AG04449 (cell line): ENCODE results near the gene FAM180B.

ENCODE experiments used
- CTCF ChIA-PET: fragments of 350-600 bp; formaldehyde crosslinking; extraction: SDS; loops from one replicate; lab custom pipeline; 2021; ENCODE audit warnings: antibody characterized with exemption; lab: Yijun Ruan, JAX
- POLR2A ChIA-PET: fragments of 400-600, 350-600 bp; formaldehyde crosslinking; extraction: SDS; loops from one replicate; lab custom pipeline; 2020; ENCODE audit warnings: antibody characterized with exemption, inconsistent platforms; lab: Yijun Ruan, JAX
- DNase-seq: peaks from one replicate; pipeline ENCODE4 v3.0.0-alpha.2; 2010; ENCODE audit warnings: low read depth, low spot score
- H3K4me3 ChIP-seq: 2 replicates; pipeline ENCODE4 v1.5.1; 2011; ENCODE audit warnings: low read depth, mild to moderate bottlenecking, control low read depth, low read length
- CTCF ChIP-seq: IDR thresholded peaks from one replicate; pipeline ENCODE4 v1.5.1; 2011; ENCODE audit warnings: mild to moderate bottlenecking, moderate library complexity, low read length, control low read depth, inconsistent platforms; ENCODE audit not compliant: insufficient read depth; ENCODE audit errors: missing control alignments

The FAM180B gene

GRCh38 chr11:47606731-47607130 is 20.3 kb downstream of the FAM180B start:
- ChIA-PET CTCF (interaction anchor here (1.1 to 4.5 kb wide), 4 partner anchors 10 to 233 kb away, joined by 3 to 41 read pairs (median 6); partner anchors contain the start of genes KBTBD4 and NDUFS3), POLR2A (interaction anchor here (0.8 to 1.1 kb wide), 3 partner anchors 9 to 20 kb away, joined by 3 read pairs; partner anchors contain the start of gene FAM180B)
- no peak for DNase-seq
- no peak overlapping the region for H3K4me3 ChIP-seq
- no peak for TF ChIP-seq CTCF

GRCh38 chr11:47607380-47607779 is 20.9 kb downstream of the FAM180B start:
- ChIA-PET CTCF (interaction anchor here (1.1 to 4.5 kb wide), 5 partner anchors 9 to 233 kb away, joined by 3 to 41 read pairs (median 4); partner anchors contain the start of genes KBTBD4 and NDUFS3), POLR2A (interaction anchor here (0.5 to 1.1 kb wide), 5 partner anchors 8 to 331 kb away, joined by 3 to 4 read pairs (median 3); partner anchors contain the start of gene FAM180B)

GRCh38 chr11:47609675-47610074 is 23.2 kb downstream of the FAM180B start:
- TF ChIP-seq CTCF, result no peak
- no peak overlapping the region for H3K4me3 ChIP-seq
- ChIA-PET CTCF (no interaction called here), POLR2A (no interaction called here)
- DNase-seq, result no peak

More at GRCh38 chr11:47607380-47607779, 20.9 kb downstream of the FAM180B start:
- no peak for TF ChIP-seq CTCF
- H3K4me3 ChIP-seq, result no peak overlapping the region; the same call in 1 of the 2 replicates
- DNase-seq, result peak; percentile 76

- CTCF ChIA-PET, result interaction anchor here (1.5 kb wide), 1 partner anchor 9 kb away, joined by 5 read pairs; no protein-coding TSS in a partner anchor
- DNase-seq, result no peak
- no peak for TF ChIP-seq CTCF
- POLR2A ChIA-PET, result no interaction called here
- no peak overlapping the region for H3K4me3 ChIP-seq
Measured at GRCh38 chr11:47611348-47611794, 24.9 kb downstream of the FAM180B start.

GRCh38 chr11:47615249-47615648 is 28.8 kb downstream of the FAM180B start:
- no peak for TF ChIP-seq CTCF
- ChIA-PET CTCF (interaction anchor here (1.4 to 4.0 kb wide), 3 partner anchors 27 to 241 kb away, joined by 3 to 29 read pairs (median 9); partner anchors contain the start of genes KBTBD4, MTCH2 and NDUFS3), POLR2A (interaction anchor here (0.9 kb wide), 1 partner anchor 8 kb away, joined by 3 read pairs; no protein-coding TSS in a partner anchor)
- DNase-seq, result no peak
- H3K4me3 ChIP-seq, result no peak overlapping the region

GRCh38 chr11:47616726-47617416 is 30.4 kb downstream of the FAM180B start:
- no peak overlapping the region for H3K4me3 ChIP-seq
- ChIA-PET CTCF (interaction anchor here (0.6 to 4.0 kb wide), 28 partner anchors 8 to 243 kb away, joined by 3 to 41 read pairs (median 4); partner anchors contain the start of genes CELF1, KBTBD4, NDUFS3 and PSMC3), POLR2A (interaction anchor here (1.0 kb wide), 1 partner anchor 201 kb away, joined by 4 read pairs; no protein-coding TSS in a partner anchor)
- TF ChIP-seq CTCF, result peak; percentile 83
- DNase-seq, result peak; percentile 34
